ENCODE measurements around the gene NEK4. TPM values are rescaled to one million over a fixed set of nuclear protein-coding genes. Genes with fewer than 3 reads are reported as not detected.

The NEK4 gene
- polyA plus RNA-seq, 1 experiment = 14.4 TPM

DNA sequence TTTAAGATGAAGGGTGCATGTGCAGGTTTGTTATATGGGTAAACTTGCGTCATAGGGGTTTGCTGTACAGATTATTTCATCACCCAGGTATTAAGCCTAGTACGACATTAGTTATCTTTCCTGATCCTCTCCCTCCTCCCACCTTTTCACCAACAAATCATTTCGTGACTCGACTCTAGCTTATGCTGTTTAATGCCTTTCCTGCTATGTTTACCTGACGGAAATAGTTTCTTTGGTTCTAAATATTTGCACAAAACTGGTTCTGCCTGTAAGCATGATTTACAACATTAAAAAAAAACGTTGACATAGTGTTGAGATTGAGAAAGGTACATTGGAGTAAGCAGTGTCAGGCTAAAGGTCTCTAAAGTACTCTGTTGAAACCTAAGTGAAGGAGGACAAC lies 82.5 kb downstream of the NEK4 start:
- H3K27me3 ChIP-seq (ENCODE audit: control insufficient read depth, insufficient read depth, low read length) = no peaks in the 10 kb centered on the region
- H3K9me3 ChIP-seq (ENCODE audit: control insufficient read depth, insufficient read depth, low read length) = no peaks in the 10 kb centered on the region
- ChIA-PET CTCF (no interaction called here), POLR2A (no interaction called here)
- H3K4me3 ChIP-seq (ENCODE audit: low read depth, low read length) = no peak overlapping the region
- no peak for DNase-seq (ENCODE audit: low read depth, low spot score)
- no peak overlapping the region for H3K27ac ChIP-seq (ENCODE audit: low read depth, low read length)
- TF ChIP-seq, protein P1, sequence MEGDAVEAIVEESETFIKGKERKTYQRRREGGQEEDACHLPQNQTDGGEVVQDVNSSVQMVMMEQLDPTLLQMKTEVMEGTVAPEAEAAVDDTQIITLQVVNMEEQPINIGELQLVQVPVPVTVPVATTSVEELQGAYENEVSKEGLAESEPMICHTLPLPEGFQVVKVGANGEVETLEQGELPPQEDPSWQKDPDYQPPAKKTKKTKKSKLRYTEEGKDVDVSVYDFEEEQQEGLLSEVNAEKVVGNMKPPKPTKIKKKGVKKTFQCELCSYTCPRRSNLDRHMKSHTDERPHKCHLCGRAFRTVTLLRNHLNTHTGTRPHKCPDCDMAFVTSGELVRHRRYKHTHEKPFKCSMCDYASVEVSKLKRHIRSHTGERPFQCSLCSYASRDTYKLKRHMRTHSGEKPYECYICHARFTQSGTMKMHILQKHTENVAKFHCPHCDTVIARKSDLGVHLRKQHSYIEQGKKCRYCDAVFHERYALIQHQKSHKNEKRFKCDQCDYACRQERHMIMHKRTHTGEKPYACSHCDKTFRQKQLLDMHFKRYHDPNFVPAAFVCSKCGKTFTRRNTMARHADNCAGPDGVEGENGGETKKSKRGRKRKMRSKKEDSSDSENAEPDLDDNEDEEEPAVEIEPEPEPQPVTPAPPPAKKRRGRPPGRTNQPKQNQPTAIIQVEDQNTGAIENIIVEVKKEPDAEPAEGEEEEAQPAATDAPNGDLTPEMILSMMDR (IDR thresholded peaks at IDR 0.05; ENCODE audit: low read depth, low read length) = no peak

DNA sequence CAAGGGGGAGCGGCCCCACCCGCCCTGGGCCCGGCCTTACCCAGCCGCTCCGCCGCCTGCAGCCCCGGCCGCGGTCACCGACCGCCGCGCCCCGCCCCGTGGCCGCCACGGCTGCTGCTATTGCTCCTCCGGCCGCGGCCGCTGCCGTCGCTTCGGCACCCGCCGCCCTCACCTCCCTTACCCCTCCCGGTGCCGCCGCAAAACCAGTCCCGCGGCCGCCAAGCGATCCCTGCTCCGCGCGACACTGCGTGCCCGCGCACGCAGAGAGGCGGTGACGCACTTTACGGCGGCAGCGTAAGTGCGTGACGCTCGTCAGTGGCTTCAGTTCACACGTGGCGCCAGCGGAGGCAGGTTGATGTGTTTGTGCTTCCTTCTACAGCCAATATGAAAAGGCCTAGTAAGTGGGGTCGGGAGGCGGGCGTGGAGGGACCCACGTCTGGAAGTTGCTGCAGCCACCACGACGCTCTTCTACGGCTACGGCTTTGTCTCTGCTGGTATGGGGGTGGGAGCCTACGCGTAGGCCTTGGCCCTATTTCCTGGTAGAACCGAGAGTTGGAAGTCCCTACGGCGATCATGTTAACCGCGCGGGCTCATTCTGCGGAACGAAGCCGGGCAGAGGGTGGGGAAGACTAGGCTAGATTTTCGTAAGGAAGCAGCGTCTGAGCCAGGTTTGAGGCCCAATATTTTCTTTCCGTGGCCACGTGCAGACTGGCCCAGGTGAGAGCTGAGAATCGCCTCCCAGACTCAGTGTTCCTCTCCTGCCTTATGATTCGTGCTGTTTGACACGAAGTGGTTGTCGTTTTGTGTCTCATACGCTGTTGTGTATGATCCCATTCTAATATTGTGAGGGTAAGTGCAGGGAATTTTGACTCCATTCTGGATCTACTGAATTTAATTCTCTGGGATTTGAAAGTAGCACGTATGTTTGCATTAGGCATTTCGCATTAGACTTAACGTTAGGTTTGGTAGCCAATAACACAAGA lies 84.7 kb downstream of the NEK4 start, which contains the start of the genes GNL3 and PBRM1:
TSS of gene GNL3 (plus strand) at position 324 of the 983 bp plus-strand sequence. CDS start at position 385, 61 bp downstream.
TSS of gene PBRM1 (minus strand) at position 205 of the 983 bp plus-strand sequence.
- ChIA-PET POLR2A (interaction anchor here (0.5 to 1.2 kb wide), 5 partner anchors 11 to 343 kb away, joined by 3 to 4 read pairs (median 4); partner anchors contain the start of genes GLT8D1, SPCS1 and UQCC5), CTCF (no interaction called here)
- TF ChIP-seq, protein P1 (IDR thresholded peaks at IDR 0.05; ENCODE audit: low read depth, low read length) = no peak
- Histone ChIP-seq H3K27me3 (ENCODE audit: control insufficient read depth, insufficient read depth, low read length) (no peaks in the 10 kb centered on the region), H3K9me3 (ENCODE audit: control insufficient read depth, insufficient read depth, low read length) (no peaks in the 10 kb centered on the region), H3K27ac (ENCODE audit: low read depth, low read length) (peak within 1 kb of the TSS; percentile 81), H3K4me3 (ENCODE audit: low read depth, low read length) (peak within 1 kb of the TSS; percentile 99)
- DNase-seq (ENCODE audit: low read depth, low spot score) = peak; percentile 85

DNA sequence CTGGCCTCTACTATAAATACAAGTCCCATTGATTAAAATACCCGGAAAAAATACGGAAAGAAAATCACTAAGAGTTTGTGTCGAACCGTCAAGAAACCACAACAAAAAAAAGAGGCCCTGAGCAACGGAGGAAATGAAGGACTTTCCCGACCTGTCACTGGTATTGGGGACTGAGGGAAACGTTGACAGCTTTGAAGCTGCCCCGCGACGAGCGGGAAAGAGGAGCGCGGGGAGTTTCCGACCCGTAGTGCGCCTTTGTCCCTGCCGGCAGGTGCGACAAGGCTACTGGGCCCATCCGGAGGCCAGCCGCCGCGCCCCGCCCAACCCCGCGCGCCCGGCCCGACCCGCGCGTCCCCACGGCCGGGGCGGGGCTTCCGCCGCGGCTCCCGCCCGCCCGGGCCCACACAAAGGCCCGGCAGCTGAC lies 85.4 kb downstream of the NEK4 start:
- ChIA-PET POLR2A (interaction anchor here (0.6 to 1.0 kb wide), 2 partner anchors 20 to 149 kb away, joined by 3 to 4 read pairs; partner anchors contain the start of genes GLT8D1, SPCS1 and UQCC5), CTCF (no interaction called here)
- Histone ChIP-seq H3K27ac (ENCODE audit: low read depth, low read length) (peak overlapping the region; percentile 48), H3K27me3 (ENCODE audit: control insufficient read depth, insufficient read depth, low read length) (no peaks in the 10 kb centered on the region), H3K4me3 (ENCODE audit: low read depth, low read length) (peak overlapping the region; percentile 99), H3K9me3 (ENCODE audit: control insufficient read depth, insufficient read depth, low read length) (no peaks in the 10 kb centered on the region)
- DNase-seq (ENCODE audit: low read depth, low spot score) = no peak
- TF ChIP-seq, protein P1 (IDR thresholded peaks at IDR 0.05; ENCODE audit: low read depth, low read length) = no peak

DNA sequence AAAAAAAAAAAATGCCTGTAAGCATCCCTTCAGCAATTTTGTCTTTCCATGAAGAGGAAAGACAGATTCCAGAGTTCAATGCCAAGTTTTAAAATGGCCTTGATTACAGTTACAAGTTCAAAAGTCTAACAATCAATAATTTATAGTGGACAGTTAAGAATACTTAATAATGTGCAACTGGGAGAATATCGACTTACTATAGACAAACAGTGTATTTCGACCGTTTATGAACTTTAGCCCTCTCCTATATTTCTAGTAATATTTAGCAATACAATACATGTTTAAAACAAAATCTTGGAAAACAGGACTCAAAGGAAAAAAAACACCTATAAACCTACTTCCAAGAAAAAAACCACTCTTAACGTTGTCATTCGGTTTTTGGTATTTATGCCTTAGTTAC lies 86.6 kb downstream of the NEK4 start:
- ChIA-PET CTCF (no interaction called here), POLR2A (no interaction called here)
- H3K9me3 ChIP-seq (ENCODE audit: control insufficient read depth, insufficient read depth, low read length) = no peaks in the 10 kb centered on the region
- no peak overlapping the region for H3K27ac ChIP-seq (ENCODE audit: low read depth, low read length)
- DNase-seq (ENCODE audit: low read depth, low spot score) = no peak
- TF ChIP-seq, protein P1 (IDR thresholded peaks at IDR 0.05; ENCODE audit: low read depth, low read length) = no peak
- no peaks in the 10 kb centered on the region for H3K27me3 ChIP-seq (ENCODE audit: control insufficient read depth, insufficient read depth, low read length)
- no peak overlapping the region; the same call in 1 of the 2 replicates for H3K4me3 ChIP-seq (ENCODE audit: low read depth, low read length)

DNA sequence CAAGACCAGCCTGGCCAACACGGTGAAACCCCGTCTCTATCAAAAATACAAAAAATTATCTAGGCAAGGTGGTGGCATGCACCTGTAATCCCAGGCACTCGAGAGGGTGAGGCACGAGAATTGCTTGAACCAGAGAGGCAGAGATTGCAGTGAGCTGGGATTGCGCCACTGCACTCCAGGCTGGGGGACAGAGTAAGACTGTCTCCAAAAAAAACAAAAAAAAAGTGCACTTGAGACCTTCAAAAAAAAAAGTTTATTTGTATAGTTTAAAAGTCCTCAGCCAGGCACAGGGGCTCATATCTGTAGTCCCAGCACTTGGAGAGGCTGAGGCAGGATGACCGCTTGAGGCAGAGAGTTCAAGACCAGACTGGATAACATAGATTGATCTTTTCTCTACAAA lies 87.1 kb downstream of the NEK4 start:
- ChIA-PET CTCF (no interaction called here), POLR2A (interaction anchor here (0.5 kb wide), 1 partner anchor 20 kb away, joined by 3 read pairs; no protein-coding TSS in a partner anchor)
- H3K9me3 ChIP-seq (ENCODE audit: control insufficient read depth, insufficient read depth, low read length) = no peaks in the 10 kb centered on the region
- no peak overlapping the region for H3K4me3 ChIP-seq (ENCODE audit: low read depth, low read length)
- TF ChIP-seq, protein P1 (IDR thresholded peaks at IDR 0.05; ENCODE audit: low read depth, low read length) = no peak
- no peaks in the 10 kb centered on the region for H3K27me3 ChIP-seq (ENCODE audit: control insufficient read depth, insufficient read depth, low read length)
- no peak for DNase-seq (ENCODE audit: low read depth, low spot score)
- H3K27ac ChIP-seq (ENCODE audit: low read depth, low read length) = no peak overlapping the region
